Activated CD8-positive, alpha-beta T cell treated with anti-CD3 and anti-CD28 coated beads, Interleukin-2, amount 10 ng/mL, durations not matched to agents 7 days and 5 days (primary cell): Measurements from ENCODE around the gene TBC1D4. TPM values are rescaled to one million over a fixed set of nuclear protein-coding genes. Genes with fewer than 3 reads are reported as not detected.
"Not testable (repeated sequence)": the region's sequence is repeated elsewhere in the genome, so short reads cannot be mapped to it uniquely, and the experiment has no call there.

ENCODE experiments used
- ATAC-seq: fragments of 150-1000 bp; cut with Tn5 transposase; one replicate; pipeline ENCODE4 v1.10.0; 2021; ENCODE audit warnings: moderate library complexity
- CTCF ChIA-PET: fragments of 350-600 bp; sonication (Branson Sonifier 250); formaldehyde crosslinking; loops from one replicate; lab custom pipeline; 2021; ENCODE audit warnings: antibody characterized with exemption; lab: Charles Lee
- POLR2A ChIA-PET: fragments of 350-600 bp; sonication (Branson Sonifier 250); formaldehyde crosslinking; loops from one replicate; lab custom pipeline; 2021; ENCODE audit warnings: antibody characterized with exemption; lab: Charles Lee
- DNase-seq: peaks from one replicate; pipeline ENCODE4 v3.0.0-alpha.2; 2020
- H3K27ac Mint-ChIP-seq: one replicate; pipeline ENCODE4 v1.8.0; 2021; ENCODE audit warnings: mild to moderate bottlenecking, mixed read lengths
- H3K27me3 Mint-ChIP-seq: one replicate; pipeline ENCODE4 v1.8.0; 2021; ENCODE audit warnings: low read depth, mixed read lengths
- H3K36me3 Mint-ChIP-seq: one replicate; pipeline ENCODE4 v1.8.0; 2021; ENCODE audit warnings: low read depth, mixed read lengths
- H3K4me1 Mint-ChIP-seq: one replicate; pipeline ENCODE4 v1.8.0; 2021; ENCODE audit warnings: low read depth, mixed read lengths
- H3K4me3 Mint-ChIP-seq: one replicate; pipeline ENCODE4 v1.8.0; 2021; ENCODE audit warnings: mild to moderate bottlenecking, mixed read lengths
- H3K9me3 Mint-ChIP-seq: one replicate; pipeline ENCODE4 v1.8.0; 2022; ENCODE audit warnings: mixed read lengths; ENCODE audit not compliant: insufficient read depth
- total RNA-seq, 2 experiments: library from RNA; stranded (reverse); gene quantifications; one replicate each; pipeline ENCODE4 v1.2.3, GENCODE V29; 2021

The TBC1D4 gene
- total RNA-seq, 2 experiments from 2014 or later: 12.7 to 13.4 TPM

GRCh38 chr13:75444016-75444415 lies 38.0 kb downstream of the TBC1D4 start:
- Mint-ChIP-seq H3K4me1 (no peaks in the 10 kb centered on the region), H3K4me3 (no peak overlapping the region), H3K27ac (no peak overlapping the region), H3K27me3 (peaks cover 13% of the 10 kb centered on the region), H3K36me3 (no peaks in the 10 kb centered on the region), H3K9me3 (no peaks in the 10 kb centered on the region)
- POLR2A ChIA-PET: no interaction called here
- ATAC-seq (no peak), DNase-seq (no peak)
- CTCF ChIA-PET: no interaction called here

GRCh38 chr13:75443356-75443958 lies 38.5 kb downstream of the TBC1D4 start:
- POLR2A ChIA-PET: no interaction called here
- H3K36me3 Mint-ChIP-seq: no peaks in the 10 kb centered on the region
- no peaks in the 10 kb centered on the region for H3K9me3 Mint-ChIP-seq
- CTCF ChIA-PET: no interaction called here
- no peak overlapping the region for H3K4me3 Mint-ChIP-seq
- no peak overlapping the region for H3K27ac Mint-ChIP-seq
- peaks cover 13% of the 10 kb centered on the region for H3K27me3 Mint-ChIP-seq
- H3K4me1 Mint-ChIP-seq: no peaks in the 10 kb centered on the region
- DNase-seq: no peak
- no peak for ATAC-seq

- ChIA-PET POLR2A (no interaction called here), CTCF (no interaction called here)
- Mint-ChIP-seq H3K4me3 (no peak overlapping the region), H3K27me3 (peaks cover 15% of the 10 kb centered on the region), H3K4me1 (no peaks in the 10 kb centered on the region), H3K36me3 (no peaks in the 10 kb centered on the region), H3K27ac (no peak overlapping the region), H3K9me3 (no peaks in the 10 kb centered on the region)
- DNase-seq: no peak
- no peak for ATAC-seq
Measured at GRCh38 chr13:75442736-75443234, 39.2 kb downstream of the TBC1D4 start.

- Mint-ChIP-seq H3K27me3 (peaks cover 11% of the 10 kb centered on the region), H3K4me1 (no peaks in the 10 kb centered on the region), H3K27ac (no peak overlapping the region), H3K36me3 (no peaks in the 10 kb centered on the region), H3K4me3 (no peak overlapping the region), H3K9me3 (no peaks in the 10 kb centered on the region)
- POLR2A ChIA-PET: no interaction called here
- DNase-seq: no peak
- CTCF ChIA-PET: no interaction called here
- ATAC-seq: no peak
Measured at GRCh38 chr13:75440100-75440499, 41.9 kb downstream of the TBC1D4 start.

- POLR2A ChIA-PET: no interaction called here
- Mint-ChIP-seq H3K4me3 (no peak overlapping the region), H3K27me3 (peaks cover 11% of the 10 kb centered on the region), H3K4me1 (no peaks in the 10 kb centered on the region), H3K9me3 (no peaks in the 10 kb centered on the region), H3K27ac (no peak overlapping the region), H3K36me3 (no peaks in the 10 kb centered on the region)
- DNase-seq (no peak), ATAC-seq (no peak)
- CTCF ChIA-PET: no interaction called here
Measured at GRCh38 chr13:75437582-75438318, 44.2 kb downstream of the TBC1D4 start.

GRCh38 chr13:75434126-75434525 lies 47.8 kb downstream of the TBC1D4 start:
- H3K4me1 Mint-ChIP-seq, CTCF ChIA-PET, DNase-seq, H3K4me3 Mint-ChIP-seq, H3K9me3 Mint-ChIP-seq, H3K27ac Mint-ChIP-seq, H3K36me3 Mint-ChIP-seq, ATAC-seq, POLR2A ChIA-PET: not testable (repeated sequence)
- H3K27me3 Mint-ChIP-seq: peaks cover 12% of the 10 kb centered on the region

GRCh38 chr13:75432811-75433244 lies 49.1 kb downstream of the TBC1D4 start:
- Mint-ChIP-seq H3K4me1 (no peaks in the 10 kb centered on the region), H3K4me3 (no peak overlapping the region), H3K9me3 (no peaks in the 10 kb centered on the region), H3K27me3 (peaks cover 13% of the 10 kb centered on the region), H3K36me3 (no peaks in the 10 kb centered on the region), H3K27ac (no peak overlapping the region)
- DNase-seq: no peak
- no peak for ATAC-seq
- ChIA-PET POLR2A (interaction anchor here (0.7 kb wide), 1 partner anchor 215 kb away, joined by 3 read pairs; no protein-coding TSS in a partner anchor), CTCF (no interaction called here)

GRCh38 chr13:75432045-75432444 lies 49.9 kb downstream of the TBC1D4 start:
- H3K27ac Mint-ChIP-seq: no peak overlapping the region

GRCh38 chr13:75430436-75431209 lies 51.3 kb downstream of the TBC1D4 start:
- H3K4me1 Mint-ChIP-seq: no peaks in the 10 kb centered on the region
- ChIA-PET POLR2A (no interaction called here), CTCF (interaction anchor here (0.6 kb wide), 1 partner anchor 18 kb away, joined by 4 read pairs; no protein-coding TSS in a partner anchor)
- H3K27me3 Mint-ChIP-seq: peaks cover 11% of the 10 kb centered on the region
- H3K9me3 Mint-ChIP-seq: no peaks in the 10 kb centered on the region
- no peak for DNase-seq
- H3K4me3 Mint-ChIP-seq: no peak overlapping the region
- no peak for ATAC-seq
- no peak overlapping the region for H3K27ac Mint-ChIP-seq
- H3K36me3 Mint-ChIP-seq: no peaks in the 10 kb centered on the region

More at GRCh38 chr13:75432045-75432444, 49.9 kb downstream of the TBC1D4 start:
- Mint-ChIP-seq H3K9me3 (no peaks in the 10 kb centered on the region), H3K4me1 (no peaks in the 10 kb centered on the region), H3K4me3 (no peak overlapping the region), H3K27me3 (peaks cover 14% of the 10 kb centered on the region), H3K36me3 (no peaks in the 10 kb centered on the region)
- ATAC-seq (no peak), DNase-seq (no peak)
- ChIA-PET POLR2A (interaction anchor here (0.6 to 0.7 kb wide), 2 partner anchors 215 to 986 kb away, joined by 3 read pairs; no protein-coding TSS in a partner anchor), CTCF (no interaction called here)

- Mint-ChIP-seq H3K4me1 (peaks cover 2% of the 10 kb centered on the region), H3K36me3 (no peaks in the 10 kb centered on the region), H3K27me3 (peaks cover 14% of the 10 kb centered on the region), H3K9me3 (no peaks in the 10 kb centered on the region), H3K27ac (no peak overlapping the region), H3K4me3 (no peak overlapping the region)
- DNase-seq: no peak
- ATAC-seq: no peak
- ChIA-PET POLR2A (no interaction called here), CTCF (no interaction called here)
Measured at GRCh38 chr13:75426421-75426820, 55.5 kb downstream of the TBC1D4 start.

GRCh38 chr13:75425216-75426009 lies 56.6 kb downstream of the TBC1D4 start:
- Mint-ChIP-seq H3K9me3 (no peaks in the 10 kb centered on the region), H3K4me1 (peaks cover 2% of the 10 kb centered on the region), H3K27me3 (peaks cover 12% of the 10 kb centered on the region), H3K27ac (no peak overlapping the region), H3K4me3 (no peak overlapping the region), H3K36me3 (no peaks in the 10 kb centered on the region)
- ChIA-PET POLR2A (no interaction called here), CTCF (no interaction called here)
- no peak for ATAC-seq
- DNase-seq: no peak
